SU-DHL-6 (cell line): Measurements from ENCODE around the gene MBOAT7.
"Not testable (repeated sequence)": the region's sequence is repeated elsewhere in the genome, so short reads cannot be mapped to it uniquely, and the experiment has no call there.

Source experiments
- H2AFZ ChIP-seq: fragments of 200-600 bp; sonication (generic); 2 replicates; pipeline ENCODE4 v1.6.1; 2014; ENCODE audit warnings: low read depth, mild to moderate bottlenecking, moderate library complexity, mixed read lengths, antibody characterized with exemption, low read length; ENCODE audit not compliant: severe bottlenecking
- H3F3A ChIP-seq: fragments of 200-600 bp; shearing (Covaris generic); 2 replicates; pipeline ENCODE4 v1.6.0; 2016; ENCODE audit warnings: antibody characterized with exemption, mild to moderate bottlenecking; ENCODE audit not compliant: insufficient read depth
- H3K27ac ChIP-seq: fragments of 200-600 bp; sonication (generic); 2 replicates; pipeline ENCODE4 v1.5.1; 2016; ENCODE audit warnings: low read depth, mild to moderate bottlenecking, low read length, moderate library complexity, mixed read lengths
- H3K27me3 ChIP-seq: fragments of 200-600 bp; sonication (generic), shearing (Covaris generic); 2 replicates; pipeline ENCODE4 v1.6.0; 2014; ENCODE audit warnings: mild to moderate bottlenecking, low read length
- H3K36me3 ChIP-seq: fragments of 200-600 bp; sonication (generic); 2 replicates; pipeline ENCODE4 v1.6.1; 2014; ENCODE audit warnings: mild to moderate bottlenecking, low read length, mixed read lengths
- H3K4me2 ChIP-seq: fragments of 300-600, 200-600 bp; shearing (Covaris generic), sonication (generic); 2 replicates; pipeline ENCODE4 v1.6.0; 2014; ENCODE audit warnings: low read length, low read depth, mild to moderate bottlenecking; ENCODE audit not compliant: poor library complexity, severe bottlenecking
- H3K4me3 ChIP-seq: fragments of 200-600 bp; sonication (generic); 2 replicates; pipeline ENCODE4 v1.5.1; 2014; ENCODE audit warnings: antibody characterized with exemption, low read length, mild to moderate bottlenecking, mixed read lengths; ENCODE audit not compliant: insufficient read depth, poor library complexity, severe bottlenecking
- H3K79me2 ChIP-seq: fragments of 200-600 bp; sonication (generic); 2 replicates; pipeline ENCODE4 v1.6.1; 2014; ENCODE audit warnings: mild to moderate bottlenecking, low read length, moderate library complexity; ENCODE audit not compliant: insufficient read depth
- H3K9ac ChIP-seq: fragments of 200-600 bp; sonication (generic); 2 replicates; pipeline ENCODE4 v1.7.0; 2014; ENCODE audit warnings: mild to moderate bottlenecking, low read length
- H3K9me2 ChIP-seq: fragments of 200-600 bp; sonication (generic); replicated peaks from 2 replicates; pipeline ENCODE4 v1.6.1; 2014; ENCODE audit warnings: low read length; ENCODE audit not compliant: insufficient read depth
- H3K9me3 ChIP-seq: fragments of 200-600 bp; sonication (generic); 2 replicates; pipeline ENCODE4 v1.6.1; 2014; ENCODE audit warnings: low read length, mixed read lengths; ENCODE audit not compliant: insufficient read depth
- H4K20me1 ChIP-seq: fragments of 200-600 bp; sonication (generic); 2 replicates; pipeline ENCODE4 v1.6.1; 2014; ENCODE audit warnings: low read depth, mild to moderate bottlenecking, antibody characterized with exemption, low read length, moderate library complexity, mixed read lengths
- EZH2phosphoT487 ChIP-seq: fragments of 200-600 bp; sonication (generic), shearing (Covaris generic); conservative IDR thresholded peaks from 2 replicates; pipeline ENCODE4 v1.6.1; 2018; ENCODE audit warnings: mild to moderate bottlenecking, antibody characterized with exemption, low read length, moderate library complexity, mixed read lengths
- TF ChIP-seq, protein P1 (sequence below): fragments of 200-600 bp; sonication (generic); IDR thresholded peaks from one replicate; pipeline ENCODE4 v1.5.1; 2017; ENCODE audit warnings: antibody characterized with exemption, mild to moderate bottlenecking, low read length, moderate library complexity; ENCODE audit not compliant: insufficient read depth, poor library complexity, severe bottlenecking

The MBOAT7 gene

DNA sequence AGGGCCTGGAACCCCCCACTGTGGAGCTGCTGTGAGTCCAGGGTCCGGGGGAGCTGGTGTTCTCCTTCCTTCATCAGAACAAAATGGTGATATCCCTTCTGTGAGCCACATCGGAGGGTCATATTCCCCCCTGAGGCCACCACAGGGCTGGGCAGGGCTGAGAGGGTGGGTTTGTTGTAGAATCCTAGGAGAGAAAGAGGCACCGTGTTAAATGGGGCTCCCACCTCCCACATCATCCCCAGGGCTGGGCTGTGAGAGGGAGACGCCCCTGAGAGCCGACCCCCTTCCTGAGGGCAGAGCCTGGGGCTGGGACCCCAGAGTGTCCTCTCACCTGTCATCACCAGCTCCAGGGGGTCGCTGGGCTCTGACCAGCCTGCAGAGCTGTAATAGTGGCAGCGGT lies 32.6 kb upstream of the MBOAT7 start:
- not testable (repeated sequence) for H3K27ac ChIP-seq, H4K20me1 ChIP-seq, H2AFZ ChIP-seq, H3K9me3 ChIP-seq, H3K9me2 ChIP-seq, H3K36me3 ChIP-seq, H3K27me3 ChIP-seq, H3K4me3 ChIP-seq, H3K79me2 ChIP-seq, H3K4me2 ChIP-seq, H3K9ac ChIP-seq, H3F3A ChIP-seq

DNA sequence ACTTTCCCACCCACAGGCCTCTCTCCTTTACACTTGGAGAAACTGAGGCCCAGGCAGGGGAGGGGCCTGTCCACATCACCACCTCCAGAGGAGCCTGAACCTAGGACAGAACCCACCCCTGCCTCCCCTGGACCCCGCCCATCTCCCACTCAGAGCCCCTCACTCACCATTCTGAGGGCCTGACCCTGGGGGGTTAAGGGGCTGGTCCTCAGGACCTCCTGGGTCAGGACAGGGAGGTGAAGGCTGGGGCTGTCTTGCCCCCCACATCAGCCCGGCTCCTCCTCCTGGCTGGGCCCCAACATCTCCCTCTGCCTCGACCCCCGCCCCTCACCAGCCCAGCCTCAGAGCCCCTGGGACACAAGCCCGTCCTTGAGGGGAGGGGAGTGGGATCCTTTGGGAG lies 30.3 kb upstream of the MBOAT7 start:
- not testable (repeated sequence) for H3K4me3 ChIP-seq, H3K4me2 ChIP-seq, H3F3A ChIP-seq, H3K36me3 ChIP-seq, H3K79me2 ChIP-seq, H2AFZ ChIP-seq, H3K27ac ChIP-seq, H3K27me3 ChIP-seq, H4K20me1 ChIP-seq, H3K9ac ChIP-seq, H3K9me2 ChIP-seq, H3K9me3 ChIP-seq

DNA sequence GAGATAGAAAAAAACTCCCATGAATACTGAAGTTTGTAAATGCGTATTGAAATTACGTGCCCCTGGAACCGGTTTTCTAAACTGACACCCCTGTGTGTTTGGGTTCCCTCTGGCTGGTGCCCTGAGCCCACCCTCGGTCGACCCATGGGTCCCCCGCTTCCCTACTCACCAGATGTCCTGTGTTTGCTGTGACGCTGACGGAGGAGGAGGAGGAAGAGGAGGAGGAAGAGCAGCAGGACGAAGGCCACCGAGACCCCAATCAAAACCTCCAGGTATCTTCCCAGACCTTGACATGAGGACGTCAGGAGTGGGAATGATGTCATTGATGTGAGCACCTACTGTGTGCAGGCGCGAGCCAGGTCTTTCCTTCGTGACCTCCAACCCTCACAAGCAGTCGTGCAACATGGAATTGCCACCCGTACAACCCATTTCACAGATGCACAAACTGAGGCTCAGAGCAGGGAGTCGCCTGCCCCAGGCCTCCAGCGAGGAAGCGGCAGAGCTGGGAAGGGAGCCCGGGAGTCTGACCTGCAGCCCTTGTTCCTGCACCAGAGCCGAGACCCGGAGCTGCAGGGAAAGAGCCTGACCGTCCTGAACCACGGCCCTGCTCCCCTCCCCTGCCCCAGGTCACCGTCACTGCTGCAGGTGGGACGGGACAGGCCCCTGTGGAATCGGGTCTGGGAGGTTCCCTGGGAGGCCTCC lies 29.7 kb upstream of the MBOAT7 start:
- Histone ChIP-seq H3K9me3 (no peaks in the 10 kb centered on the region), H2AFZ (no peak overlapping the region), H4K20me1 (no peaks in the 10 kb centered on the region), H3K9ac (no peak overlapping the region), H3K4me2 (no peak overlapping the region), H3K4me3 (no peak overlapping the region), H3F3A (no peaks in the 10 kb centered on the region), H3K9me2 (no peaks in the 10 kb centered on the region), H3K27me3 (no peaks in the 10 kb centered on the region), H3K79me2 (no peaks in the 10 kb centered on the region), H3K36me3 (no peaks in the 10 kb centered on the region), H3K27ac (no peak overlapping the region)
- TF ChIP-seq, protein P1, sequence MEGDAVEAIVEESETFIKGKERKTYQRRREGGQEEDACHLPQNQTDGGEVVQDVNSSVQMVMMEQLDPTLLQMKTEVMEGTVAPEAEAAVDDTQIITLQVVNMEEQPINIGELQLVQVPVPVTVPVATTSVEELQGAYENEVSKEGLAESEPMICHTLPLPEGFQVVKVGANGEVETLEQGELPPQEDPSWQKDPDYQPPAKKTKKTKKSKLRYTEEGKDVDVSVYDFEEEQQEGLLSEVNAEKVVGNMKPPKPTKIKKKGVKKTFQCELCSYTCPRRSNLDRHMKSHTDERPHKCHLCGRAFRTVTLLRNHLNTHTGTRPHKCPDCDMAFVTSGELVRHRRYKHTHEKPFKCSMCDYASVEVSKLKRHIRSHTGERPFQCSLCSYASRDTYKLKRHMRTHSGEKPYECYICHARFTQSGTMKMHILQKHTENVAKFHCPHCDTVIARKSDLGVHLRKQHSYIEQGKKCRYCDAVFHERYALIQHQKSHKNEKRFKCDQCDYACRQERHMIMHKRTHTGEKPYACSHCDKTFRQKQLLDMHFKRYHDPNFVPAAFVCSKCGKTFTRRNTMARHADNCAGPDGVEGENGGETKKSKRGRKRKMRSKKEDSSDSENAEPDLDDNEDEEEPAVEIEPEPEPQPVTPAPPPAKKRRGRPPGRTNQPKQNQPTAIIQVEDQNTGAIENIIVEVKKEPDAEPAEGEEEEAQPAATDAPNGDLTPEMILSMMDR = no peak
- no peak for TF ChIP-seq EZH2phosphoT487

DNA sequence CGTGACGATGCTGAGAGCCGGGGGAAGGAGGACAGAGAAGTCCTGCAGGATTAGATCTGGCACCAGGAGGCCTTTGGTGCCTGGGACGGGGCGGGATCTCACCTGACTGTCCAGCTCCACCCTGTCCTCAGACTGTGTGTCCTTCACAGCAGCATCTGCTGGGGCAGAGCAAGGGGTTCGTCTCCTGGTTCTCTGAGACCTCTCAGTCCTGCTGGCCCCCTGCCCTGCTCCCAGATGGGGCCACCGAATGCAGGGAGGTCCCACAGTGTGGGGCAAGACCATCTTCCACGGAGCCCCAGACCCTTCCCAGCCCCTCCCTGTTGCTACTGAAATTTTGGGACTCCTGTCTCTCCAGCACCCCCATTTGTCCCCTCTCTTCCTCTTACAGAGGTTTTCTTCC lies 28.9 kb upstream of the MBOAT7 start:
- Histone ChIP-seq H2AFZ (no peak overlapping the region), H3K4me3 (no peak overlapping the region), H3K27me3 (no peaks in the 10 kb centered on the region), H3K9me3 (no peaks in the 10 kb centered on the region), H3K27ac (no peak overlapping the region), H3K79me2 (no peaks in the 10 kb centered on the region), H3F3A (no peaks in the 10 kb centered on the region), H3K36me3 (no peaks in the 10 kb centered on the region), H3K4me2 (no peak overlapping the region), H3K9me2 (no peaks in the 10 kb centered on the region), H3K9ac (no peak overlapping the region), H4K20me1 (no peaks in the 10 kb centered on the region)
- TF ChIP-seq, protein P1 = no peak
- TF ChIP-seq EZH2phosphoT487 = no peak

DNA sequence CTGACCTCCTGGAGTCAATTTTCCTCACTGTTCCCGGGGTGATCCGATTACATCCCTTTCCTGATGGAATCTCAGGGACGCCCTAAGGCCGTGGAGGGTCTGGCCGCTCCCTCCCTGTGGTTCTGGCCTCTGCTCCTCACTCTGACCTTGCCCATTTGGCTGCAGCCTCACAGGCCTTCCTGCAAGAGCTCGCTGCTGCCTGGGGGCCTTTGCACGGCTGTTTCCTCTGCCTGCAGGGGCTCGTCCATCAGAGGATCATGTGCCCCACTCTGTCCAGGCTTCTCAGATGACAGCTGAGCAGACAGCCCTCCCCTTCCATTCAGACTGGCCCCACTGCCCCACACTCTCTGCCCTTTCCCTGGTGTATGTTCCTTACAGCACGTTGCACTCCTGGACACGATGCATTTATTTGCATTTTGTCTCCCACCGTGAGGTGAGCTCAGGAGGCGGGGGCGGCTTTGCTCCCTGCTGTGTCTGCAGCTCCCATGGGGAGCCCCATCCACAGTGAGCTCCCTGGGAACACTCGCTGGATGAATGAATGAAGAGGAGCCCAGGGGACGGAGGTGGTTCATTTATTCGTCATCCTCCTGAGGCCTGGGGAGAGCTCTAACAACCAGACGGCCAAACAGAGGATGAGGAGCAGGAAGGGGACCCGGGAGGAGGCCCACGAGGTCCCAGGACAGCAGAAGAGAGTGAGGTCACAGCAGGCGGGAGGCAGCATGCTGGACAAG lies 28.3 kb upstream of the MBOAT7 start:
- not testable (repeated sequence) for H3K4me3 ChIP-seq, H3K79me2 ChIP-seq, H4K20me1 ChIP-seq, H3K9me3 ChIP-seq, H3K27me3 ChIP-seq, H3K9ac ChIP-seq, H3K4me2 ChIP-seq, H2AFZ ChIP-seq, H3F3A ChIP-seq, H3K9me2 ChIP-seq, H3K36me3 ChIP-seq, H3K27ac ChIP-seq
